Measurements from ENCODE around the gene ATOSB. TPM values are rescaled to one million over a fixed set of nuclear protein-coding genes. Genes with fewer than 3 reads are reported as not detected.
A peak's percentile ranks its signal among the peaks of the same experiment; 100 is the strongest.

Gene ATOSB
- total and polyA plus RNA-seq, 3 experiments from 2014 or later = 4.4 to 6.4 (median 6.3) TPM

DNA sequence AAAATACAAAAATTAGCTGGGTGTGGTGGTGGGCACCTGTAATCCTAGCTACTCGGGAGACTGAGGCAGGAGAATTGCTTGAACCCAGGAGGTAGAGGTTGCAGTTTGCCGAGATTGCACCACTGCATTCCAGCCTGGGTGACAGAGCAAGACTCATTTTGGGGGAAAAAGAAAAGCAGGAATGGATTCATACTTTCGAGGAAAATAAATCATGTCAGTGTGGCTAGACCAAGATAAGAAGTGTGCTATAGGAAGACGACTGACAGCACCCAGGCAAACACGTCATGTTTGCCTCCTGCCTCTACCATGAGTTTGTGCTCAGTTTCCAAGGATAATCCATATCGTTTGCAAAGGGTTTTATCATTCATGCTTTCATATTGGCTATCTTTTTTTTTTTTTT lies 19.3 kb upstream of the ATOSB start:
- H3K27ac ChIP-seq (ENCODE audit: low read depth, low read length) = no peak overlapping the region
- H3K36me3 ChIP-seq (ENCODE audit: insufficient read depth, low read length) = no peaks in the 10 kb centered on the region
- Mint-ChIP-seq H3K9me3 (peaks cover 0 to 2% (median 0%) of the 10 kb centered on the region in 5 donors), H3K4me1 (no peaks in the 10 kb centered on the region), H3K4me3 (no peak overlapping the region), H3K27me3 (peaks cover 0 to 4% of the 10 kb centered on the region in 2 donors), H3K27ac (no peak overlapping the region), H3K36me3 (no peaks in the 10 kb centered on the region)
- no peaks in the 10 kb centered on the region for H3K9me3 ChIP-seq (ENCODE audit: low read length)
- DNase-seq = no peak
- POLR2A ChIA-PET = no interaction called here
- CTCF ChIA-PET = no interaction called here
- H3K4me3 ChIP-seq (ENCODE audit: low read length) = no peak overlapping the region
- no peaks in the 10 kb centered on the region for H3K27me3 ChIP-seq (ENCODE audit: insufficient read depth, low read length, poor library complexity, severe bottlenecking)
- H3K4me1 ChIP-seq (ENCODE audit: insufficient read depth, low read length) = no peaks in the 10 kb centered on the region

GRCh38 chr9:35116898-35117551 lies 1.4 kb upstream of the ATOSB start:
- Mint-ChIP-seq H3K9me3 (no peaks in the 10 kb centered on the region), H3K4me3 (peak overlapping the region; percentile 86 to 97 (median 89)), H3K36me3 (peaks cover 0 to 2% (median 0%) of the 10 kb centered on the region in 3 donors), H3K27ac (peak overlapping the region; percentile 92 to 100 (median 96)), H3K4me1 (peaks cover 38 to 45% (median 42%) of the 10 kb centered on the region in 3 donors), H3K27me3 (peaks cover 0 to 1% of the 10 kb centered on the region in 2 donors)
- peak; percentile 82 to 92 (median 83) for DNase-seq
- Histone ChIP-seq H3K27ac (ENCODE audit: low read depth, low read length) (peak overlapping the region; percentile 82), H3K36me3 (ENCODE audit: insufficient read depth, low read length) (no peaks in the 10 kb centered on the region), H3K4me1 (ENCODE audit: insufficient read depth, low read length) (peaks cover 33% of the 10 kb centered on the region), H3K9me3 (ENCODE audit: low read length) (no peaks in the 10 kb centered on the region), H3K27me3 (ENCODE audit: insufficient read depth, low read length, poor library complexity, severe bottlenecking) (no peaks in the 10 kb centered on the region), H3K4me3 (ENCODE audit: low read length) (peak overlapping the region; percentile 61)
- ChIA-PET CTCF (interaction anchor here (0.6 to 5.2 kb wide), 18 partner anchors 10 to 543 kb away, joined by 3 to 50 read pairs (median 4); partner anchors contain the start of genes PIGO, RUSC2, STOML2 and UNC13B), POLR2A (interaction anchor here (0.6 kb wide), 1 partner anchor 515 kb away, joined by 4 read pairs; no protein-coding TSS in a partner anchor)

GRCh38 chr9:35116539-35116897 lies 856 bp upstream of the ATOSB start:
- Histone ChIP-seq H3K9me3 (ENCODE audit: low read length) (no peaks in the 10 kb centered on the region), H3K4me3 (ENCODE audit: low read length) (peak overlapping the region; percentile 61), H3K27me3 (ENCODE audit: insufficient read depth, low read length, poor library complexity, severe bottlenecking) (no peaks in the 10 kb centered on the region), H3K36me3 (ENCODE audit: insufficient read depth, low read length) (no peaks in the 10 kb centered on the region), H3K4me1 (ENCODE audit: insufficient read depth, low read length) (peaks cover 37% of the 10 kb centered on the region), H3K27ac (ENCODE audit: low read depth, low read length) (peak overlapping the region; percentile 82)
- ChIA-PET CTCF (interaction anchor here (0.6 to 5.2 kb wide), 17 partner anchors 10 to 766 kb away, joined by 3 to 50 read pairs (median 4); partner anchors contain the start of genes PIGO, STOML2, UNC13B and VCP), POLR2A (interaction anchor here (0.6 to 1.1 kb wide), 2 partner anchors 36 to 516 kb away, joined by 4 read pairs; partner anchors contain the start of gene FANCG)
- Mint-ChIP-seq H3K4me3 (peak overlapping the region; percentile 86 to 97 (median 89)), H3K36me3 (peaks cover 0 to 2% (median 0%) of the 10 kb centered on the region in 3 donors), H3K27ac (peak overlapping the region; percentile 92 to 100 (median 96)), H3K4me1 (peaks cover 43 to 50% (median 47%) of the 10 kb centered on the region in 3 donors), H3K9me3 (no peaks in the 10 kb centered on the region), H3K27me3 (peaks cover 0 to 1% of the 10 kb centered on the region in 2 donors)
- no peak for DNase-seq

DNA sequence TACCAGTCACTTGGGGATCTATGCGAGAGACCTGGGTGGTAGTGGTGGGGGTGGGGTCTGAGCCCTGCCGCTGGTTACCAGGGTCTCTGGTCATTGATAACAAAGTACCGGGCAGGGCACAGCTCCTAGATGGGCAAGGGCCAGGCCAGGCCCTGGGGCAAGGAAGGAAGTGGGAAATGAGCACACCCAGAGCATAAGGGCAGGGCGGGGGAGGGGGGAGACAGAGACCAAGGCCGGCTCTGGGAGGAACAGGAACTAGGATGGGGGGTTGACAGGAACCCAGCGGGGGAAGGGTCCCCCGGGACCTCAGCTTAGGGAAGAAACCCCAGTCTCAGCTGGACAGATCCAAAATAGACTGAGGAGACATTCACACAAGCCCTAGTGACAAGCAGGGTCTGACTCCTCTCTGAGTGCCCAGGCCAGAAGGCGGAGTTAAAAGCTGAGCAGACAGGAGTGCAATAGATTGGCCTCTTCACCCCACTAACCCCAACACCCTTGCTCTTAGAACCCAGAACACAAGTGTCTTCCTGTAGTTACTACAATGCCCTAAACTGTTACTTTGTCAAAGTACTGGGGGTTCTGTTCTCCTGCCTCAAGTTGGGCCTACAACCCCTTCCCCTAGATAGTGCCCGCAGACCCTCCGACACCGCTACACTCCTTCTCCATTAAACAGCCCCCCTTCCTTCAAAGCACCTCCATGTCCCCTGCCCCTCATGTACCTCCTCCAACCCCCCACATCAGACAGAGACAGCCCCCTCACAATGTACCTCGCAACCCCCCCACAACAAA lies 628 bp downstream of the ATOSB start:
- H3K4me1 ChIP-seq (ENCODE audit: insufficient read depth, low read length) = peaks cover 49% of the 10 kb centered on the region
- ChIA-PET POLR2A (interaction anchor here (0.5 to 1.7 kb wide), 9 partner anchors 11 to 1243 kb away, joined by 3 to 8 read pairs (median 6); partner anchors contain the start of genes FANCG, STOML2 and VCP), CTCF (interaction anchor here (0.9 to 5.2 kb wide), 10 partner anchors 12 to 767 kb away, joined by 3 to 50 read pairs (median 5); partner anchors contain the start of genes FANCG, PIGO, STOML2 and VCP)
- H3K27me3 Mint-ChIP-seq = peaks cover 0 to 1% of the 10 kb centered on the region in 2 donors
- peaks cover 49 to 65% (median 60%) of the 10 kb centered on the region in 3 donors for H3K4me1 Mint-ChIP-seq
- no peaks in the 10 kb centered on the region for H3K9me3 Mint-ChIP-seq
- H3K4me3 Mint-ChIP-seq = peak overlapping the region; percentile 86 to 97 (median 89)
- H3K9me3 ChIP-seq (ENCODE audit: low read length) = no peaks in the 10 kb centered on the region
- H3K36me3 ChIP-seq (ENCODE audit: insufficient read depth, low read length) = no peaks in the 10 kb centered on the region
- H3K36me3 Mint-ChIP-seq = peaks cover 0 to 2% (median 0%) of the 10 kb centered on the region in 3 donors
- H3K27ac ChIP-seq (ENCODE audit: low read depth, low read length) = peak overlapping the region; percentile 82
- peak overlapping the region; percentile 92 to 100 (median 96) for H3K27ac Mint-ChIP-seq
- DNase-seq = peak in 4 of 5 donors; percentile 22 to 70 (median 24)
- no peaks in the 10 kb centered on the region for H3K27me3 ChIP-seq (ENCODE audit: insufficient read depth, low read length, poor library complexity, severe bottlenecking)
- peak overlapping the region; percentile 61 for H3K4me3 ChIP-seq (ENCODE audit: low read length)

- CTCF ChIA-PET = interaction anchor here (1.1 to 5.2 kb wide), 4 partner anchors 11 to 215 kb away, joined by 3 to 50 read pairs (median 10); partner anchors contain the start of genes PIGO and STOML2
- Mint-ChIP-seq H3K9me3 (no peaks in the 10 kb centered on the region), H3K4me1 (peaks cover 53 to 71% (median 66%) of the 10 kb centered on the region in 3 donors), H3K4me3 (peak overlapping the region; percentile 86 to 97 (median 89)), H3K27me3 (peaks cover 0 to 1% of the 10 kb centered on the region in 2 donors), H3K27ac (peak overlapping the region; percentile 92 to 100 (median 96)), H3K36me3 (peaks cover 0 to 2% (median 0%) of the 10 kb centered on the region in 3 donors)
- POLR2A ChIA-PET = interaction anchor here (0.7 to 1.7 kb wide), 3 partner anchors 11 to 1001 kb away, joined by 6 to 7 read pairs (median 6); no protein-coding TSS in a partner anchor
- peaks cover 52% of the 10 kb centered on the region for H3K4me1 ChIP-seq (ENCODE audit: insufficient read depth, low read length)
- H3K27ac ChIP-seq (ENCODE audit: low read depth, low read length) = peak overlapping the region; percentile 82
- H3K4me3 ChIP-seq (ENCODE audit: low read length) = peak overlapping the region; percentile 61
- DNase-seq = peak; percentile 53 to 87 (median 67)
- no peaks in the 10 kb centered on the region for H3K36me3 ChIP-seq (ENCODE audit: insufficient read depth, low read length)
- H3K9me3 ChIP-seq (ENCODE audit: low read length) = no peaks in the 10 kb centered on the region
- no peaks in the 10 kb centered on the region for H3K27me3 ChIP-seq (ENCODE audit: insufficient read depth, low read length, poor library complexity, severe bottlenecking)
Measured at GRCh38 chr9:35114113-35114839, 1.4 kb downstream of the ATOSB start.

- Histone ChIP-seq H3K36me3 (ENCODE audit: insufficient read depth, low read length) (no peaks in the 10 kb centered on the region), H3K27ac (ENCODE audit: low read depth, low read length) (peak overlapping the region; percentile 35), H3K27me3 (ENCODE audit: insufficient read depth, low read length, poor library complexity, severe bottlenecking) (no peaks in the 10 kb centered on the region), H3K9me3 (ENCODE audit: low read length) (no peaks in the 10 kb centered on the region), H3K4me1 (ENCODE audit: insufficient read depth, low read length) (peaks cover 52% of the 10 kb centered on the region), H3K4me3 (ENCODE audit: low read length) (peak overlapping the region; percentile 50)
- ChIA-PET POLR2A (interaction anchor here (1.6 kb wide), 2 partner anchors 9 to 41 kb away, joined by 7 read pairs; partner anchors contain the start of gene STOML2), CTCF (interaction anchor here (1.2 to 3.2 kb wide), 5 partner anchors 10 to 491 kb away, joined by 4 to 16 read pairs (median 5); partner anchors contain the start of genes PIGO, STOML2 and VCP)
- Mint-ChIP-seq H3K27ac (peak overlapping the region; percentile 7 to 95 (median 88)), H3K9me3 (no peaks in the 10 kb centered on the region), H3K4me1 (peaks cover 58 to 71% (median 66%) of the 10 kb centered on the region in 3 donors), H3K36me3 (peaks cover 0 to 7% (median 0%) of the 10 kb centered on the region in 3 donors), H3K4me3 (peak overlapping the region; percentile 52 to 85 (median 78)), H3K27me3 (peaks cover 0 to 1% of the 10 kb centered on the region in 2 donors)
- DNase-seq = no peak
Measured at GRCh38 chr9:35112257-35113020, 3.2 kb downstream of the ATOSB start.
